Astrocyte (in vitro differentiated cells and primary cell): ENCODE data around the gene KLRC3. TPM values are rescaled to one million over a fixed set of nuclear protein-coding genes. Genes with fewer than 3 reads are reported as not detected.
A peak's percentile ranks its signal among the peaks of the same experiment; 100 is the strongest.

ENCODE experiments used
- DNase-seq: peaks from one replicate; pipeline ENCODE4 v3.0.0-alpha.2; 2010; ENCODE audit warnings: low read depth
- FAIRE-seq: peaks from 2 replicates; lab custom pipeline; 2011; peaks lifted over from hg19 to GRCh38; lab: Jason Lieb, UNC
- H2AFZ ChIP-seq: 2 replicates; pipeline ENCODE4 v1.6.0; 2012; ENCODE audit warnings: low read depth, low read length, inconsistent platforms
- H3K27ac ChIP-seq: 2 replicates; pipeline ENCODE4 v1.5.1; 2011; ENCODE audit warnings: low read depth, low read length, inconsistent platforms
- H3K27me3 ChIP-seq: 2 replicates; pipeline ENCODE4 v1.6.0; 2011; ENCODE audit warnings: low read length, inconsistent platforms; ENCODE audit not compliant: insufficient read depth
- H3K36me3 ChIP-seq: 2 replicates; pipeline ENCODE4 v1.5.1; 2011; ENCODE audit warnings: low read length, inconsistent platforms; ENCODE audit not compliant: insufficient read depth
- H3K4me1 ChIP-seq: 2 replicates; pipeline ENCODE4 v1.5.1; 2011; ENCODE audit warnings: low read length, inconsistent platforms; ENCODE audit not compliant: insufficient read depth
- H3K4me2 ChIP-seq: 2 replicates; pipeline ENCODE4 v1.6.0; 2012; ENCODE audit warnings: low read length, inconsistent platforms
- H3K4me3 ChIP-seq: 2 replicates; pipeline ENCODE4 v1.5.1; 2011; ENCODE audit warnings: low read depth, mild to moderate bottlenecking, low read length, inconsistent platforms; ENCODE audit not compliant: insufficient read depth
- H3K79me2 ChIP-seq: 2 replicates; pipeline ENCODE4 v1.6.0; 2012; ENCODE audit warnings: mild to moderate bottlenecking, low read length, inconsistent platforms; ENCODE audit not compliant: insufficient read depth
- H3K9ac ChIP-seq: 2 replicates; pipeline ENCODE4 v1.6.0; 2012; ENCODE audit warnings: mild to moderate bottlenecking, low read length, inconsistent platforms
- H3K9me3 ChIP-seq: 2 replicates; pipeline ENCODE4 v1.5.1; 2012; ENCODE audit warnings: low read depth, mild to moderate bottlenecking, low read length, inconsistent platforms; ENCODE audit not compliant: insufficient read depth
- H4K20me1 ChIP-seq: 2 replicates; pipeline ENCODE4 v1.6.0; 2012; ENCODE audit warnings: low read length, inconsistent platforms; ENCODE audit not compliant: insufficient read depth
- H3K27ac Mint-ChIP-seq: one replicate; pipeline ENCODE4 v1.8.0; 2021; ENCODE audit warnings: mild to moderate bottlenecking, mixed read lengths; ENCODE audit not compliant: unreplicated experiment
- H3K27me3 Mint-ChIP-seq: one replicate; pipeline ENCODE4 v1.8.0; 2021; ENCODE audit warnings: low read depth, mixed read lengths; ENCODE audit not compliant: unreplicated experiment
- H3K36me3 Mint-ChIP-seq: one replicate; pipeline ENCODE4 v1.8.0; 2021; ENCODE audit warnings: low read depth, mixed read lengths; ENCODE audit not compliant: unreplicated experiment
- H3K4me1 Mint-ChIP-seq: one replicate; pipeline ENCODE4 v1.8.0; 2021; ENCODE audit warnings: low read depth, mixed read lengths; ENCODE audit not compliant: unreplicated experiment
- H3K4me3 Mint-ChIP-seq: one replicate; pipeline ENCODE4 v1.8.0; 2021; ENCODE audit warnings: mild to moderate bottlenecking, moderate library complexity, mixed read lengths; ENCODE audit not compliant: unreplicated experiment
- H3K9me3 Mint-ChIP-seq: one replicate; pipeline ENCODE4 v1.8.0; 2021; ENCODE audit warnings: mild to moderate bottlenecking, mixed read lengths; ENCODE audit not compliant: unreplicated experiment
- EZH2 ChIP-seq: IDR thresholded peaks from 2 replicates; pipeline ENCODE4 v1.6.1; 2012; ENCODE audit warnings: mild to moderate bottlenecking, low read length, inconsistent platforms; ENCODE audit not compliant: insufficient read depth
- total RNA-seq: library from RNA; stranded (reverse); gene quantifications from 2 replicates; pipeline ENCODE4 v1.2.1, GENCODE V29; 2021
- TF ChIP-seq, protein P1 (sequence below): IDR thresholded peaks from 2 replicates; pipeline ENCODE4 v1.5.1; 2011; ENCODE audit warnings: low read depth, mild to moderate bottlenecking, inconsistent platforms, low read length, moderate library complexity; ENCODE audit not compliant: insufficient read depth

KLRC3 gene
- total RNA-seq, 1 donor from 2014 or later, result 1.2 TPM

- H3K9me3 Mint-ChIP-seq, result peaks cover 4% of the 10 kb centered on the region
- no peaks in the 10 kb centered on the region for H3K27me3 ChIP-seq
- no peaks in the 10 kb centered on the region for H3K36me3 ChIP-seq
- H3K79me2 ChIP-seq, result no peaks in the 10 kb centered on the region
- H3K9me3 ChIP-seq, result peaks cover 4% of the 10 kb centered on the region
- DNase-seq (peak; percentile 51), FAIRE-seq (no peak)
- H3K27me3 Mint-ChIP-seq, result no peaks in the 10 kb centered on the region
- H3K27ac Mint-ChIP-seq, result no peak overlapping the region
- peaks cover 4% of the 10 kb centered on the region for H3K36me3 Mint-ChIP-seq
- no peak overlapping the region for H3K27ac ChIP-seq
- H3K4me3 Mint-ChIP-seq, result peak overlapping the region; percentile 58
- H2AFZ ChIP-seq, result peak overlapping the region; percentile 99
- peak overlapping the region; percentile 97 for H3K4me2 ChIP-seq
- peaks cover 34% of the 10 kb centered on the region for H3K4me1 ChIP-seq
- no peak for TF ChIP-seq EZH2
- TF ChIP-seq, protein P1, sequence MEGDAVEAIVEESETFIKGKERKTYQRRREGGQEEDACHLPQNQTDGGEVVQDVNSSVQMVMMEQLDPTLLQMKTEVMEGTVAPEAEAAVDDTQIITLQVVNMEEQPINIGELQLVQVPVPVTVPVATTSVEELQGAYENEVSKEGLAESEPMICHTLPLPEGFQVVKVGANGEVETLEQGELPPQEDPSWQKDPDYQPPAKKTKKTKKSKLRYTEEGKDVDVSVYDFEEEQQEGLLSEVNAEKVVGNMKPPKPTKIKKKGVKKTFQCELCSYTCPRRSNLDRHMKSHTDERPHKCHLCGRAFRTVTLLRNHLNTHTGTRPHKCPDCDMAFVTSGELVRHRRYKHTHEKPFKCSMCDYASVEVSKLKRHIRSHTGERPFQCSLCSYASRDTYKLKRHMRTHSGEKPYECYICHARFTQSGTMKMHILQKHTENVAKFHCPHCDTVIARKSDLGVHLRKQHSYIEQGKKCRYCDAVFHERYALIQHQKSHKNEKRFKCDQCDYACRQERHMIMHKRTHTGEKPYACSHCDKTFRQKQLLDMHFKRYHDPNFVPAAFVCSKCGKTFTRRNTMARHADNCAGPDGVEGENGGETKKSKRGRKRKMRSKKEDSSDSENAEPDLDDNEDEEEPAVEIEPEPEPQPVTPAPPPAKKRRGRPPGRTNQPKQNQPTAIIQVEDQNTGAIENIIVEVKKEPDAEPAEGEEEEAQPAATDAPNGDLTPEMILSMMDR, result no peak
- peaks cover 14% of the 10 kb centered on the region for H3K4me1 Mint-ChIP-seq
- no peak overlapping the region for H3K4me3 ChIP-seq
- H3K9ac ChIP-seq, result peak overlapping the region; percentile 86
- H4K20me1 ChIP-seq, result no peaks in the 10 kb centered on the region
Observed at GRCh38 chr12:10362828-10363657, 57.4 kb downstream of the KLRC3 start.

DNA sequence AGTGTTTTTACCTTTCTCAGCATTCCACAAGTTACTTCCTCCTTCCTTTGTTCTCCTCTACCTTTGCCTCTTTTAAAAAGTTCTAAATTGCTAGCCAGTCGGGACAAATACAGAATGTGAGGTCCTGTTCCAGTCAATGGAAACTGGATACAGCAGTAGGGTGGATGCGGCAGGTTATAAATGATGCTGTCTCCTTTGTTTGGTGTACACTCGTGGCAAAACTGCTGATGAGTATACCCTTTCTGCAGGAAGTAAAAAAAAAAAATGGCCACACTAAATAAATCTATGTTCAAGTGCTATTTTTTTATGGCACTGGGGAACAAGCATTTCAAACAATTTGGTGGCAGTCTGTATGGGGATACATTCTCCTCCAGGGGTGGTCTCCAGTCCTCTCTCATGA lies 58.1 kb downstream of the KLRC3 start:
- Mint-ChIP-seq H3K27ac (peak overlapping the region; percentile 21), H3K36me3 (peaks cover 6% of the 10 kb centered on the region), H3K9me3 (peaks cover 3% of the 10 kb centered on the region), H3K27me3 (no peaks in the 10 kb centered on the region), H3K4me1 (peaks cover 14% of the 10 kb centered on the region), H3K4me3 (no peak overlapping the region)
- TF ChIP-seq, protein P1, result no peak
- no peak for TF ChIP-seq EZH2
- Histone ChIP-seq H3K4me3 (no peak overlapping the region), H3K9ac (no peak overlapping the region), H2AFZ (peak overlapping the region; percentile 17), H3K27me3 (no peaks in the 10 kb centered on the region), H3K79me2 (no peaks in the 10 kb centered on the region), H3K9me3 (no peaks in the 10 kb centered on the region), H3K36me3 (no peaks in the 10 kb centered on the region), H3K27ac (no peak overlapping the region), H3K4me2 (no peak overlapping the region), H4K20me1 (no peaks in the 10 kb centered on the region), H3K4me1 (peaks cover 34% of the 10 kb centered on the region)
- no peak for DNase-seq
- FAIRE-seq, result no peak

Other genes starting within 250 kb of the KLRC3 start
- gene OLR1, start 248.5 kb downstream of the KLRC3 start, total RNA-seq, result 0.96 and 0.98 TPM in 2 replicates
- gene TMEM52B, start 241.6 kb downstream of the KLRC3 start, total RNA-seq, result 0.45 TPM in 1 of 2 replicates, not detected in the other
- 108 and 119 TPM in 2 replicates for gene GABARAPL1, start 207.7 kb downstream of the KLRC3 start, total RNA-seq
- 0.45 and 0.91 TPM in 2 replicates for gene KLRD1, start 112.7 kb downstream of the KLRC3 start, total RNA-seq
- gene KLRK1, start 30.6 kb downstream of the KLRC3 start, total RNA-seq, result 0.73 and 1.1 TPM in 2 replicates
- 0.53 and 0.70 TPM in 2 replicates for gene KLRC4, start 10.8 kb downstream of the KLRC3 start, total RNA-seq
- gene KLRC2, start 15.4 kb upstream of the KLRC3 start, total RNA-seq, result 1.2 and 4.1 TPM in 2 replicates
- gene KLRC1, start 32.8 kb upstream of the KLRC3 start, total RNA-seq, result not detected in 2 replicates
- 5.4 and 6.0 TPM in 2 replicates for gene EIF2S3B, start 85.3 kb upstream of the KLRC3 start, total RNA-seq
- gene MAGOHB, start 193.0 kb upstream of the KLRC3 start, total RNA-seq, result 30.5 and 36.3 TPM in 2 replicates